H1 (cell line): ENCODE measurements around the gene CARD11. TPM values are rescaled to one million over a fixed set of nuclear protein-coding genes. Genes with fewer than 3 reads are reported as not detected.

Experiments
- ATF2 ChIP-seq: IDR thresholded peaks from 2 replicates; pipeline ENCODE4 v1.6.1; 2012; ENCODE audit warnings: low read length, inconsistent platforms
- EZH2 ChIP-seq: fragments of 200-600 bp; sonication (generic); IDR thresholded peaks from 2 replicates; pipeline ENCODE4 v1.7.1; 2012; ENCODE audit warnings: low read depth, mild to moderate bottlenecking, moderate library complexity, low read length, inconsistent platforms; ENCODE audit not compliant: severe bottlenecking
- POLR2A ChIP-seq, 2 experiments: IDR thresholded peaks; 1 replicate in 1 of 2; 2 replicates in 1 of 2; pipeline ENCODE4 v1.6.1; 2011; ENCODE audit warnings: low read depth in 2 of 2, low read length in 2 of 2, mild to moderate bottlenecking in 2 of 2; ENCODE audit errors: control extremely low read depth in 1 of 2
- SUZ12 ChIP-seq: fragments of 200-600 bp; sonication (generic); IDR thresholded peaks from 2 replicates; pipeline ENCODE4 v1.6.1; 2012; ENCODE audit warnings: mild to moderate bottlenecking, inconsistent platforms, low read length, moderate library complexity, mixed read lengths
- TAF1 ChIP-seq: IDR thresholded peaks from 2 replicates; pipeline ENCODE4 v1.6.1; 2011; ENCODE audit warnings: mild to moderate bottlenecking, low read depth, low read length
- polyA plus RNA-seq, 7 experiments: library from polyadenylated mRNA; depleted of rRNA in 3 of 7; stranded (reverse) in 5 of 7; unstranded in 2 of 7; fragments of >200 nt in 5 of 7; fragments of 200-250 nt in 2 of 7; gene quantifications; 1 replicate in 5 of 7; 2 replicates in 1 of 7; 4 replicates in 1 of 7; pipeline versions ENCODE4 v1.2.1 to v1.2.3, GENCODE V29; 2011 to 2013; ENCODE audit warnings: missing spikeins in 2 of 7, mixed read lengths in 2 of 7
- total RNA-seq: library from RNA; stranded (reverse); fragmentation: NEBNext Ultra II Directional; extraction: Animal tissue kit (Norgen Biotek cat#: 25700); gene quantifications from 2 replicates; pipeline ENCODE4 v1.2.1, GENCODE V29; 2021
- TF ChIP-seq, protein P1 (sequence below): IDR thresholded peaks from 2 replicates; pipeline ENCODE4 v1.6.1; 2012; ENCODE audit warnings: inconsistent platforms
- TF ChIP-seq, protein P2 (sequence below), 3 experiments: IDR thresholded peaks; 1 replicate in 2 of 3; 2 replicates in 1 of 3; pipeline versions ENCODE4 v1.5.1 to v1.6.1; 2011; ENCODE audit warnings: low read length in 3 of 3, mild to moderate bottlenecking in 3 of 3, inconsistent platforms in 2 of 3, low read depth in 1 of 3, moderate library complexity in 1 of 3; ENCODE audit not compliant: insufficient read depth in 1 of 3; ENCODE audit errors: control extremely low read depth in 1 of 3

The CARD11 gene
- total and polyA plus RNA-seq, 2 of the 8 experiments (the other 6 are each of a cell fraction or from before 2014, with no cell fraction given), result 12.6 to 29.8 TPM

DNA sequence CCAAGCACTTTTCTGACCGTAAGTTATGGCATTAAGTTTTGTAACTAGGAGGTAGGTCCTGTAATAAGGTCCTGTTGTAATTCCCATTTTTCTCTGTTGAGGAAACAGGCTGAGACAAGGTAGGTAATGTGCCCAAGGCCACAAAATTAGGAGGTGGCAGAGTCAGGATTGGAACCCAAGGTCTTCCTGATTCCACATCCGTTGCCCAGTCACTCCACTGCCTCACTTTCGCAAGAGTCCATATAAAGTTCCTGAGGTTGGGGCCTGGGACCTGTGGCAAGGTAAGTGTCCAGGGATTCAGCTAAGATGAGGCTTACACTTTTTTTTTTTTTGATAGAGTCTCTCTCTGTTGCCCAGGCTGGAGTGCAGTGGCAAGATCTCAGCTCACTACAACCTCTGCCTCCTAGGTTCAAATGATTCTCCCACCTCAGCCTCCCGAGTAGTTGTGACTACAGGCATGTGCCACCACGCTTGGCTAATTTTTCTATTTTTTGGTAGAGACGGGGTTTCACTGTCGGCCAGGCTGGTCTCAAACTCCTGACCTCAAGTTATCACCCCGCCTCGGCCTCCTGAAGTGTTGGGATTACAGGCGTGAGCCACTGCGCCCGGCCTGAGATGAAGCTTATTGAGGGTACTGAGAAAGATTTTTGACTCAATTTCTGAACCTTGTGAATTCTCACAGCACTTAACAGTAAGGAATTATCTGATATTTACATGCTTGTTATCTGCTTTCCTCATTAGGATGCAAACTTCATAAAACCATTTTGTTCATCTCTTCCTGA is 179.3 kb downstream of the CARD11 start (continued):
- no peak for TF ChIP-seq ATF2
- no peak for TF ChIP-seq SUZ12
- TF ChIP-seq POLR2A (IDR thresholded peaks at IDR 0.05; ENCODE audit: control extremely low read depth in 1 of 2, low read depth in 2 of 2, low read length in 2 of 2), result no peak
- no peak for TF ChIP-seq EZH2
- TF ChIP-seq, protein P1, sequence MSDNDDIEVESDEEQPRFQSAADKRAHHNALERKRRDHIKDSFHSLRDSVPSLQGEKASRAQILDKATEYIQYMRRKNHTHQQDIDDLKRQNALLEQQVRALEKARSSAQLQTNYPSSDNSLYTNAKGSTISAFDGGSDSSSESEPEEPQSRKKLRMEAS, result no peak
- TF ChIP-seq, protein P2, sequence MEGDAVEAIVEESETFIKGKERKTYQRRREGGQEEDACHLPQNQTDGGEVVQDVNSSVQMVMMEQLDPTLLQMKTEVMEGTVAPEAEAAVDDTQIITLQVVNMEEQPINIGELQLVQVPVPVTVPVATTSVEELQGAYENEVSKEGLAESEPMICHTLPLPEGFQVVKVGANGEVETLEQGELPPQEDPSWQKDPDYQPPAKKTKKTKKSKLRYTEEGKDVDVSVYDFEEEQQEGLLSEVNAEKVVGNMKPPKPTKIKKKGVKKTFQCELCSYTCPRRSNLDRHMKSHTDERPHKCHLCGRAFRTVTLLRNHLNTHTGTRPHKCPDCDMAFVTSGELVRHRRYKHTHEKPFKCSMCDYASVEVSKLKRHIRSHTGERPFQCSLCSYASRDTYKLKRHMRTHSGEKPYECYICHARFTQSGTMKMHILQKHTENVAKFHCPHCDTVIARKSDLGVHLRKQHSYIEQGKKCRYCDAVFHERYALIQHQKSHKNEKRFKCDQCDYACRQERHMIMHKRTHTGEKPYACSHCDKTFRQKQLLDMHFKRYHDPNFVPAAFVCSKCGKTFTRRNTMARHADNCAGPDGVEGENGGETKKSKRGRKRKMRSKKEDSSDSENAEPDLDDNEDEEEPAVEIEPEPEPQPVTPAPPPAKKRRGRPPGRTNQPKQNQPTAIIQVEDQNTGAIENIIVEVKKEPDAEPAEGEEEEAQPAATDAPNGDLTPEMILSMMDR (IDR thresholded peaks at IDR 0.05; ENCODE audit: control extremely low read depth in 1 of 3, insufficient read depth in 1 of 3, low read depth in 1 of 3, low read length in 3 of 3), result no peak
- TF ChIP-seq TAF1, result no peak
